ENCODE results near the gene FBN1.

DNA sequence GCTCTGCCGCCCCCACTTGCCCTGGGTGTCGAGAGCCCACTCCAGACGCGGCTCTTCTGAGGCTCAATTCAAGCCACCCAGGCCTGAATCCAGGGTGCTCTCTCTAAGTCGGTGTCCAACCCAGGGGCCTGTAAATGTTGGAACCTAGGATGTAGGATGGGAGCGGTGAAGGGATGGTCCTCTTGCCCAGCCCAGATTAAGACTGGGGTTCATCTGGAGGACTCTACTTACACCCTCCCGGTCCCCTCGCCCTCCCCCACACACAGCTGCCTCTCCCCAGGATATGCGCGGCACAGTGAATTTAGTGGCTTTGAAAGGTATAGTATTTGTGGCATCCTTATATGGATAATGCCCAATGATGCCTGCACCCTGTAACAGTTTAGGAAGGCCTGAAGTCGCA, 822 bp upstream of the FBN1 start:
- TF ChIP-seq ETV6 (CRISPR knock-in tag; conservative IDR thresholded peaks at IDR 0.05) (no peak), ZNF660 (CRISPR knock-in tag; IDR thresholded peaks at IDR 0.05; ENCODE audit: borderline replicate concordance, low read depth) (no peak), PHF8 (CRISPR knock-in tag; IDR thresholded peaks at IDR 0.05) (no peak), ZFP82 (CRISPR knock-in tag; IDR thresholded peaks at IDR 0.05; ENCODE audit: borderline replicate concordance) (no peak), U2AF2 (IDR thresholded peaks at IDR 0.05; ENCODE audit: low read depth, low read length) (no peak)
